Progenitor cell of endocrine pancreas (in vitro differentiated cells): ENCODE measurements around the gene NOS1AP. TPM values are rescaled to one million over a fixed set of nuclear protein-coding genes. Genes with fewer than 3 reads are reported as not detected.

Source experiments
- DNase-seq: peaks from one replicate; pipeline ENCODE4 v3.0.0; 2021; ENCODE audit warnings: low spot score; ENCODE audit not compliant: unreplicated experiment
- H3K27ac Mint-ChIP-seq: 2 replicates; pipeline ENCODE4 v1.8.0; 2021; ENCODE audit warnings: mild to moderate bottlenecking, moderate library complexity, mixed read lengths
- H3K27me3 Mint-ChIP-seq: 2 replicates; pipeline ENCODE4 v1.8.0; 2021; ENCODE audit warnings: mixed read lengths
- H3K36me3 Mint-ChIP-seq: 2 replicates; pipeline ENCODE4 v1.8.0; 2022; ENCODE audit warnings: mixed read lengths; ENCODE audit not compliant: insufficient read depth
- H3K4me1 Mint-ChIP-seq: 2 replicates; pipeline ENCODE4 v1.8.0; 2021; ENCODE audit warnings: low read depth, mixed read lengths
- H3K4me3 Mint-ChIP-seq: 2 replicates; pipeline ENCODE4 v1.8.0; 2021; ENCODE audit warnings: low read depth, mild to moderate bottlenecking, moderate library complexity, mixed read lengths
- H3K9me3 Mint-ChIP-seq: 2 replicates; pipeline ENCODE4 v1.8.0; 2021; ENCODE audit warnings: low read depth, mixed read lengths
- CTCF ChIP-seq: fragments of 200-600 bp; sonication (generic); IDR thresholded peaks from one replicate; pipeline ENCODE4 v1.5.0; 2021; ENCODE audit warnings: antibody characterized with exemption, mild to moderate bottlenecking; ENCODE audit not compliant: unreplicated experiment
- total RNA-seq: library from RNA; stranded (reverse); gene quantifications from 2 replicates; pipeline ENCODE4 v1.2.1, GENCODE V29; 2021

Gene NOS1AP
- total RNA-seq, 1 donor from 2014 or later: 5.6 TPM

GRCh38 chr1:162145280-162145965 is 75.9 kb downstream of the NOS1AP start:
- DNase-seq: no peak
- Mint-ChIP-seq H3K27ac (no peak overlapping the region), H3K4me3 (no peak overlapping the region), H3K4me1 (peaks cover 4% of the 10 kb centered on the region), H3K27me3 (peaks cover 6% of the 10 kb centered on the region), H3K36me3 (no peaks in the 10 kb centered on the region), H3K9me3 (no peaks in the 10 kb centered on the region)
- TF ChIP-seq CTCF: no peak

GRCh38 chr1:162145966-162146696 is 76.6 kb downstream of the NOS1AP start:
- Mint-ChIP-seq H3K4me3 (no peak overlapping the region), H3K4me1 (peaks cover 4% of the 10 kb centered on the region), H3K36me3 (no peaks in the 10 kb centered on the region), H3K27ac (no peak overlapping the region), H3K27me3 (peaks cover 6% of the 10 kb centered on the region), H3K9me3 (no peaks in the 10 kb centered on the region)
- no peak for DNase-seq
- TF ChIP-seq CTCF: no peak

GRCh38 chr1:162147760-162148159 is 78.3 kb downstream of the NOS1AP start:
- no peak for TF ChIP-seq CTCF
- no peaks in the 10 kb centered on the region for H3K9me3 Mint-ChIP-seq
- no peak overlapping the region for H3K4me3 Mint-ChIP-seq
- peaks cover 6% of the 10 kb centered on the region for H3K27me3 Mint-ChIP-seq
- H3K4me1 Mint-ChIP-seq: peaks cover 2% of the 10 kb centered on the region
- DNase-seq: no peak
- H3K36me3 Mint-ChIP-seq: no peaks in the 10 kb centered on the region
- H3K27ac Mint-ChIP-seq: no peak overlapping the region

GRCh38 chr1:162150112-162150511 is 80.6 kb downstream of the NOS1AP start:
- no peak for TF ChIP-seq CTCF
- Mint-ChIP-seq H3K9me3 (no peaks in the 10 kb centered on the region), H3K36me3 (no peaks in the 10 kb centered on the region), H3K27me3 (peaks cover 6% of the 10 kb centered on the region), H3K4me3 (no peak overlapping the region), H3K4me1 (peaks cover 2% of the 10 kb centered on the region), H3K27ac (no peak overlapping the region)
- DNase-seq: no peak

GRCh38 chr1:162151900-162152829 is 82.7 kb downstream of the NOS1AP start:
- Mint-ChIP-seq H3K9me3 (no peaks in the 10 kb centered on the region), H3K27ac (no peak overlapping the region), H3K4me1 (peaks cover 2% of the 10 kb centered on the region), H3K36me3 (no peaks in the 10 kb centered on the region), H3K4me3 (no peak overlapping the region), H3K27me3 (peaks cover 6% of the 10 kb centered on the region)
- DNase-seq: no peak
- TF ChIP-seq CTCF: no peak
